Psoas muscle (tissue), 8 donors: ENCODE results near the gene AGO1. TPM values are rescaled to one million over a fixed set of nuclear protein-coding genes. Genes with fewer than 3 reads are reported as not detected.

Source experiments
- ATAC-seq, 4 donors: fragments of 200-7000 bp; cut with Tn5 transposase; one replicate each; pipeline ENCODE4 v1.9.1; 2020; ENCODE audit warnings: moderate library complexity in 3 of 4, mild to moderate bottlenecking in 2 of 4
- DNase-seq, 2 donors: peaks; one replicate each; pipeline ENCODE4 v3.0.0-alpha.2; 2020
- H3K27ac ChIP-seq: fragments of 200-600 bp; one replicate; pipeline ENCODE4 v1.8.0; 2022
- H3K27me3 ChIP-seq, 3 donors: fragments of 200-600 bp in 1 of 3; one replicate each; pipeline versions ENCODE4 v1.6.1 to v1.8.0; 2013 to 2022; ENCODE audit warnings: low read length in 2 of 3, mild to moderate bottlenecking in 2 of 3, moderate library complexity in 1 of 3; ENCODE audit not compliant: insufficient read depth in 3 of 3
- H3K36me3 ChIP-seq, 2 donors: fragments of 200-600 bp in 1 of 2; one replicate each; pipeline versions ENCODE4 v1.6.1 to v1.8.0; 2013 to 2022; ENCODE audit warnings: low read depth in 1 of 2, mild to moderate bottlenecking in 1 of 2, moderate library complexity in 1 of 2; ENCODE audit not compliant: insufficient read depth in 1 of 2
- H3K4me1 ChIP-seq: fragments of 200-600 bp; one replicate; pipeline ENCODE4 v1.8.0; 2022
- H3K4me3 ChIP-seq: fragments of 200-600 bp; one replicate; pipeline ENCODE4 v1.8.0; 2022; ENCODE audit warnings: mild to moderate bottlenecking
- H3K9me3 ChIP-seq: fragments of 200-600 bp; one replicate; pipeline ENCODE4 v1.8.0; 2022
- WGBS, 3 donors: extraction: QIAGEN DNeasy Blood & Tissue Kit; methylation state at CpG; one replicate each; pipeline versions ENCODE4 v1.1.6 to v1.1.7; 2013; 5-methylcytosine and 5-hydroxymethylcytosine counted together
- intact Hi-C, 2 donors: fragments of 100-400 bp; cut with DNase I; formaldehyde crosslinking; loops; one replicate each; pipeline versions ENCODE4 v1.11.0 to v1.14.2; 2022
- polyA plus RNA-seq, 3 donors: library from polyadenylated mRNA; stranded (reverse); fragments of 200-250 nt; gene quantifications; one replicate each; pipeline ENCODE4 v1.2.3, GENCODE V29; 2013
- total RNA-seq, 4 donors: library from RNA; stranded (reverse); fragmentation: NEBNext Ultra II Directional in 2 of 4; extraction: Animal tissue kit (Norgen Biotek cat#: 25700) in 2 of 4; gene quantifications; one replicate each; pipeline versions ENCODE4 v1.2.1 to v1.2.4, GENCODE V29; 2021 to 2023
- TF ChIP-seq, protein P1 (sequence below): fragments of 200-600 bp; IDR thresholded peaks from one replicate; pipeline ENCODE4 v1.8.0; 2022; ENCODE audit warnings: antibody characterized with exemption
- donor health status: healthy with polysubstance abuse.
- donor health status: DM: no; HTN: no; CAD: no; lungs with moderate emphysema.
- donor health status: Bipolar disorder and iron deficiency.
- donor health status: healthy.
- donor health status: DM: yes; HTN: yes; CAD: no.
- donor health status: DM: no; HTN: no; CAD: no.
- donor health status: DM: no; HTN: no; CAD: no.
- donor health status: DM: yes; HTN: yes; CAD: no.

AGO1 gene
- total and polyA plus RNA-seq, 7 donors, result 2.2 to 16.3 (median 9.8) TPM

DNA sequence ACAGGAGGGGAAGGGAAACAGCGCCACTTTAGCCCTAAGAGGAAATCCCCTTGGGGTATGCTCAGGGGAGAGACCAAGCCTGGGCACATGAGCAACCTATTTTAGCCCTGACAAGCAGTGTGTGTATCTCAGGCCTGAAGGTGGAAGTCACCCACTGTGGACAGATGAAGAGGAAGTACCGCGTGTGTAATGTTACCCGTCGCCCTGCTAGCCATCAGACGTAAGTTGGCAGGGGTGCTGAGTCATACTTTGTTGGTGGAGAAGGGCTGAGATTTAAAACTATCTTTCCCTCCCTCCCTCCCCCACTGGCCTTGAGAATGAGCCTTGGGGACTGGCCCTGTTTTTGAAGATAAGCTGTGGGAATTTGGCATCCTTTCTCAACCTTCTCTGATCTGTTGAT is 11.2 kb downstream of the AGO1 start:
- ATAC-seq (peak; percentile 66 to 87 (median 79)), DNase-seq (peak in 1 of 2 donors; percentile 28)
- intact Hi-C loops, result no loop called here
- Histone ChIP-seq H3K4me1 (no peaks in the 10 kb centered on the region), H3K27me3 (no peaks in the 10 kb centered on the region), H3K36me3 (peaks cover 4 to 98% of the 10 kb centered on the region in 2 donors), H3K4me3 (no peak overlapping the region), H3K9me3 (no peaks in the 10 kb centered on the region), H3K27ac (peak overlapping the region; percentile 23)
- TF ChIP-seq, protein P1, sequence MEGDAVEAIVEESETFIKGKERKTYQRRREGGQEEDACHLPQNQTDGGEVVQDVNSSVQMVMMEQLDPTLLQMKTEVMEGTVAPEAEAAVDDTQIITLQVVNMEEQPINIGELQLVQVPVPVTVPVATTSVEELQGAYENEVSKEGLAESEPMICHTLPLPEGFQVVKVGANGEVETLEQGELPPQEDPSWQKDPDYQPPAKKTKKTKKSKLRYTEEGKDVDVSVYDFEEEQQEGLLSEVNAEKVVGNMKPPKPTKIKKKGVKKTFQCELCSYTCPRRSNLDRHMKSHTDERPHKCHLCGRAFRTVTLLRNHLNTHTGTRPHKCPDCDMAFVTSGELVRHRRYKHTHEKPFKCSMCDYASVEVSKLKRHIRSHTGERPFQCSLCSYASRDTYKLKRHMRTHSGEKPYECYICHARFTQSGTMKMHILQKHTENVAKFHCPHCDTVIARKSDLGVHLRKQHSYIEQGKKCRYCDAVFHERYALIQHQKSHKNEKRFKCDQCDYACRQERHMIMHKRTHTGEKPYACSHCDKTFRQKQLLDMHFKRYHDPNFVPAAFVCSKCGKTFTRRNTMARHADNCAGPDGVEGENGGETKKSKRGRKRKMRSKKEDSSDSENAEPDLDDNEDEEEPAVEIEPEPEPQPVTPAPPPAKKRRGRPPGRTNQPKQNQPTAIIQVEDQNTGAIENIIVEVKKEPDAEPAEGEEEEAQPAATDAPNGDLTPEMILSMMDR, result no peak
- WGBS, 3 donors, result 52 to 90% (median 83%) methylated on average over 6 of the region's 6 CpGs

DNA sequence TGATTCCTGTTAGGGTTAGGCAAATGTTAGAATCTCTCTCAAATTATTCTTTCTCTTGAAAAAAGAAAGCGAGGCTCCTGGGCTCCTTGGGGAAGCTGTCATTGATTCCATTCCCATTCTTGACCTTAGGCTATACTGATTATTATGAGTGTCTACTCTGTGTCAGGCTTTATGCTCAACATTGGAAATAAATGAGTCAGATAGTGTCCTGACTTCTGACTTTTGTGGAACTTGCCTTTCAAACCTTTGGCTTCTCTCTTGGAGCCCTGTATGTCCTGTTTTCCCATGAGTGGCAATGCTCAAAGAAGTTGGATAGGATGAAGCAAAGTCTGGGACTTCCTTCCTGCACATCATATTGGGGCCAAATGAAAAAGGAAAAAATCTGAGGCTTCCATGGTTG is 11.6 kb downstream of the AGO1 start:
- no peaks in the 10 kb centered on the region for H3K27me3 ChIP-seq
- H3K36me3 ChIP-seq, result peaks cover 4 to 98% of the 10 kb centered on the region in 2 donors
- no peak overlapping the region for H3K4me3 ChIP-seq
- intact Hi-C loops, result no loop called here
- WGBS, 3 donors, result 94 to 100% (median 96%) methylated on average over 1 of the region's 1 CpG
- TF ChIP-seq, protein P1, result no peak
- H3K27ac ChIP-seq, result no peak overlapping the region
- DNase-seq (no peak), ATAC-seq (no peak)
- H3K9me3 ChIP-seq, result no peaks in the 10 kb centered on the region
- H3K4me1 ChIP-seq, result no peaks in the 10 kb centered on the region

DNA sequence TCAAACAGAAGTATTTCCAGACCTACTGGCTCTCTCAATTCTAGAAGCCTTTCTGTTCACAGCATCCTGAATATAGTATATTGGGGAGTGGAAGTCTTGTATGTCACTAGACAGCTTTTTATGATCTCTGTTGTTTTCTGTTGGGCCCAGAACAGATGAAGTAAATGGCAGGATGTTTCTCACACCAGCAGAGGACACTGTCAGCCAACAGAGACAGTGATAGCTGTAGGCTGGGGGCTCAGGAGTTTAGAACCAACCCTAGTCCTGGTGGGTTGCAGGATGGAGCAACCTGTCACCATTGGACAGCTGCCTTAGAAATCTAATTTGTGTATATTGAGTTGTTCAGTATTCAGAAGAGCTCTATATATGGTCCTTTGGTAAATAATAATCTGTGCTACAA is 16.9 kb downstream of the AGO1 start:
- DNase-seq (no peak), ATAC-seq (no peak)
- Histone ChIP-seq H3K27me3 (no peaks in the 10 kb centered on the region), H3K27ac (no peak overlapping the region), H3K4me3 (no peak overlapping the region), H3K36me3 (peaks cover 6 to 99% of the 10 kb centered on the region in 2 donors), H3K9me3 (no peaks in the 10 kb centered on the region), H3K4me1 (no peaks in the 10 kb centered on the region)
- intact Hi-C loops, result no loop called here
- TF ChIP-seq, protein P1, result no peak

DNA sequence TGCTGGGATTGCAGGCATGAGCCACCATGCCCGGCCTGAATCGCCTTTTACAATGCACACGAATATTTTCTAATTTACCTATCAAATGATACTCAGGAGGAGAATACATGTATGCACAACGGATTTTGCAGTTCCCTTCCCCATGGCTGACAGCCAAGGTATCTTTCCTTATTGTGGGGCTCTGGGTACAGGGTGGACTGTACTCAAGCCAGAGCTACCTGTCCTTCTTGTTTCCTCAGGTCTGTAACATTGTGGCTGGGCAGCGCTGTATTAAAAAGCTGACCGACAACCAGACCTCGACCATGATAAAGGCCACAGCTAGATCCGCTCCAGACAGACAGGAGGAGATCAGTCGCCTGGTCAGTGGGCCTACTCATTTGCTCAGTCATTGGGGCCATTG is 18.2 kb downstream of the AGO1 start:
- Histone ChIP-seq H3K27ac (no peak overlapping the region), H3K9me3 (no peaks in the 10 kb centered on the region), H3K27me3 (no peaks in the 10 kb centered on the region), H3K4me3 (no peak overlapping the region), H3K4me1 (no peaks in the 10 kb centered on the region), H3K36me3 (peaks cover 6 to 99% of the 10 kb centered on the region in 2 donors)
- 96 to 97% (median 97%) methylated on average over 9 of the region's 9 CpGs for WGBS, 3 donors
- ATAC-seq (no peak), DNase-seq (no peak)
- TF ChIP-seq, protein P1, result no peak
- intact Hi-C loops, result no loop called here

DNA sequence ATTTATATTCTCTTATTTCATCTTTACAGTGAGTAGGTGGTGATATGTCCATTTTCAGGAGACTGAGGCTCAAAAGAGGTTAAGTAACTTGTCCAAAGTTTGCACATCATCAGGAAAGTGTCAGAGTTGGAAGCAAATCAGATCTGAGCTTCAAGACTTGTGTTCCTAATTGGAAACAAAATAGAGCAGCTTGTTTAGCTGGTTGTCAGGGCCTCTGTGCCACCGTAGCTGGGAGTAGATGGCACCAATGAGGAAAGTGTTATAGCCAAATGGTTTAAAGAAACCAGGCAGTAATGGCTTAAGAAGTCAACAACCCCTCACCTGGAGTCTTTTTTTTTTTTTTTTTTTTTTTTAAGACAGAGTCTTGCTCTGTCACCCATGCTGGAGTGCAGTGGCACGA is 19.7 kb downstream of the AGO1 start:
- no peak overlapping the region for H3K27ac ChIP-seq
- H3K4me1 ChIP-seq, result no peaks in the 10 kb centered on the region
- peaks cover 10 to 99% of the 10 kb centered on the region in 2 donors for H3K36me3 ChIP-seq
- H3K9me3 ChIP-seq, result no peaks in the 10 kb centered on the region
- TF ChIP-seq, protein P1, result no peak
- DNase-seq (no peak), ATAC-seq (no peak)
- intact Hi-C loops, result no loop called here
- no peaks in the 10 kb centered on the region for H3K27me3 ChIP-seq
- no peak overlapping the region for H3K4me3 ChIP-seq
- WGBS, 3 donors, result 88 to 90% (median 89%) methylated on average over 2 of the region's 2 CpGs
